ENCODE data around the gene TET2.

GRCh38 chr4:105147553-105148161 is 981 bp downstream of the TET2 start:
- TF ChIP-seq NR2C2 (CRISPR knock-in tag; IDR thresholded peaks at IDR 0.05) (no peak), CTCF (IDR thresholded peaks at IDR 0.05) (no peak), ZNF532 (CRISPR knock-in tag; IDR thresholded peaks at IDR 0.05; ENCODE audit: borderline replicate concordance) (no peak), ZNF263 (CRISPR knock-in tag; IDR thresholded peaks at IDR 0.05; ENCODE audit: low read depth) (no peak), MAX (CRISPR knock-in tag; IDR thresholded peaks at IDR 0.05) (no peak), PREB (CRISPR knock-in tag; IDR thresholded peaks at IDR 0.05; ENCODE audit: borderline replicate concordance) (no peak), CREM (CRISPR knock-in tag; IDR thresholded peaks at IDR 0.05) (no peak), CDX4 (CRISPR knock-in tag; IDR thresholded peaks at IDR 0.05; ENCODE audit: borderline replicate concordance) (no peak), ATF2 (CRISPR knock-in tag; IDR thresholded peaks at IDR 0.05; ENCODE audit: borderline replicate concordance, low read depth) (no peak), SMAD4 (CRISPR knock-in tag; IDR thresholded peaks at IDR 0.05) (no peak), CBFB (CRISPR knock-in tag; IDR thresholded peaks at IDR 0.05; ENCODE audit: low read depth) (no peak), GABPB1 (CRISPR knock-in tag; IDR thresholded peaks at IDR 0.05) (no peak)

Measured in WTC11 (cell line).